ENCODE measurements around the gene PXYLP1.

The PXYLP1 gene

GRCh38 chr3:141330235-141330634 is 98.6 kb downstream of the PXYLP1 start:
- no peak for TF ChIP-seq CTCF (IDR thresholded peaks at IDR 0.05)

GRCh38 chr3:141330718-141331376 is 99.2 kb downstream of the PXYLP1 start:
- no peak for TF ChIP-seq CTCF (IDR thresholded peaks at IDR 0.05)

GRCh38 chr3:141331377-141332318 is 100.0 kb downstream of the PXYLP1 start:
- TF ChIP-seq CTCF (IDR thresholded peaks at IDR 0.05) = no peak

- TF ChIP-seq CTCF (IDR thresholded peaks at IDR 0.05) = no peak
Observed at GRCh38 chr3:141332416-141332815, 100.8 kb downstream of the PXYLP1 start.

GRCh38 chr3:141333836-141334626 is 102.4 kb downstream of the PXYLP1 start:
- TF ChIP-seq CTCF (IDR thresholded peaks at IDR 0.05) = no peak

- no peak for TF ChIP-seq CTCF (IDR thresholded peaks at IDR 0.05)
Observed at GRCh38 chr3:141334627-141335250, 103.1 kb downstream of the PXYLP1 start.

GRCh38 chr3:141335531-141336061 is 104.0 kb downstream of the PXYLP1 start:
- TF ChIP-seq CTCF (IDR thresholded peaks at IDR 0.05) = no peak
